GM19328 (cell line): ENCODE results near the gene LDHB.
"Not testable (repeated sequence)": the region's sequence is repeated elsewhere in the genome, so short reads cannot be mapped to it uniquely, and the experiment has no call there.

Source experiments
- ATAC-seq: cut with Tn5 transposase; IDR thresholded peaks from one replicate; pipeline ENCODE4 v1.9.1; 2021; ENCODE audit warnings: mild to moderate bottlenecking, moderate library complexity; ENCODE audit not compliant: unreplicated experiment

Gene LDHB

GRCh38 chr12:21657326-21658077 is at the start of gene LDHB:
Gene LDHB (minus strand): TSS chr12:21657842. CDS start chr12:21654671, 3,171 bp downstream.
- peak; percentile 95 for ATAC-seq

- ATAC-seq = no peak
Measured at GRCh38 chr12:21704847-21705246, 47.2 kb upstream of the LDHB start.

GRCh38 chr12:21699851-21700250 is 42.2 kb upstream of the LDHB start:
- no peak for ATAC-seq

- no peak for ATAC-seq
Measured at GRCh38 chr12:21697904-21698630, 40.4 kb upstream of the LDHB start.

GRCh38 chr12:21696625-21697024 is 39.0 kb upstream of the LDHB start:
- no peak for ATAC-seq

- ATAC-seq = no peak
Measured at GRCh38 chr12:21695986-21696385, 38.3 kb upstream of the LDHB start.

GRCh38 chr12:21694660-21695059 is 37.0 kb upstream of the LDHB start:
- no peak for ATAC-seq

GRCh38 chr12:21691515-21691914 is 33.9 kb upstream of the LDHB start:
- no peak for ATAC-seq

- no peak for ATAC-seq
Measured at GRCh38 chr12:21690704-21691368, 33.2 kb upstream of the LDHB start.

- no peak for ATAC-seq
Measured at GRCh38 chr12:21683115-21683514, 25.5 kb upstream of the LDHB start.

GRCh38 chr12:21678959-21679358 is 21.3 kb upstream of the LDHB start:
- no peak for ATAC-seq

- no peak for ATAC-seq
Measured at GRCh38 chr12:21677622-21678277, 20.1 kb upstream of the LDHB start.

GRCh38 chr12:21677204-21677603 is 19.6 kb upstream of the LDHB start:
- ATAC-seq = no peak

- ATAC-seq = no peak
Measured at GRCh38 chr12:21676776-21677175, 19.1 kb upstream of the LDHB start.

GRCh38 chr12:21675641-21676040 is 18.0 kb upstream of the LDHB start:
- no peak for ATAC-seq

GRCh38 chr12:21675096-21675495 is 17.5 kb upstream of the LDHB start:
- ATAC-seq = no peak

GRCh38 chr12:21673830-21674552 is 16.3 kb upstream of the LDHB start:
- ATAC-seq = not testable (repeated sequence)

- ATAC-seq = no peak
Measured at GRCh38 chr12:21672146-21672545, 14.5 kb upstream of the LDHB start.

- ATAC-seq = no peak
Measured at GRCh38 chr12:21666722-21667121, 9.1 kb upstream of the LDHB start.

- no peak for ATAC-seq
Measured at GRCh38 chr12:21665816-21666215, 8.2 kb upstream of the LDHB start.
